ENCODE data around the gene TBC1D19. TPM values are rescaled to one million over a fixed set of nuclear protein-coding genes. Genes with fewer than 3 reads are reported as not detected.

The TBC1D19 gene
- total RNA-seq, 4 donors from 2014 or later = 6.5 to 7.0 (median 6.8) TPM

DNA sequence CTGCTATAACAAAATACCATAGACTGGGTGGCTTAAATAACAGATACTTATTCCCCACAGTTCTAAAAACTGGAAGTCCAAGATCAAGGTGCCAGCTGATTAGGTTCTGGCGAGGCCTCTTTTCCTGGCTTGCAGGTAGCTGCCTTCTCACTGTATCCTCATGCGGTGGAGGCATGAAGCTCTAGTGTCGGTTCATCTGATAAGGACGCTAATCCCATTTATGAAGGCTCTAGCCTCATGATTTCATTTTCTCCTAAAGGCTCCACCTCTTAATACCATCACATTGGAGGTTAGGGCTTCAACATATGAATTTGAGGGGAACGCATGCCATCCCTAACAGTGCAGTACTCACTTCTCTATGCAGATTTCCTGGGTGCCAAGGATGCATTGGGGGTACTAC, 218.9 kb downstream of the TBC1D19 start:
- DNase-seq (no peak), ATAC-seq (no peak)
- Histone ChIP-seq H3K27me3 (no peaks in the 10 kb centered on the region), H3K9me3 (no peaks in the 10 kb centered on the region), H3K36me3 (no peaks in the 10 kb centered on the region), H3K27ac (no peak overlapping the region), H3K4me1 (peaks cover 0 to 10% of the 10 kb centered on the region in 2 donors), H3K4me3 (no peak overlapping the region)
- TF ChIP-seq, protein P1, sequence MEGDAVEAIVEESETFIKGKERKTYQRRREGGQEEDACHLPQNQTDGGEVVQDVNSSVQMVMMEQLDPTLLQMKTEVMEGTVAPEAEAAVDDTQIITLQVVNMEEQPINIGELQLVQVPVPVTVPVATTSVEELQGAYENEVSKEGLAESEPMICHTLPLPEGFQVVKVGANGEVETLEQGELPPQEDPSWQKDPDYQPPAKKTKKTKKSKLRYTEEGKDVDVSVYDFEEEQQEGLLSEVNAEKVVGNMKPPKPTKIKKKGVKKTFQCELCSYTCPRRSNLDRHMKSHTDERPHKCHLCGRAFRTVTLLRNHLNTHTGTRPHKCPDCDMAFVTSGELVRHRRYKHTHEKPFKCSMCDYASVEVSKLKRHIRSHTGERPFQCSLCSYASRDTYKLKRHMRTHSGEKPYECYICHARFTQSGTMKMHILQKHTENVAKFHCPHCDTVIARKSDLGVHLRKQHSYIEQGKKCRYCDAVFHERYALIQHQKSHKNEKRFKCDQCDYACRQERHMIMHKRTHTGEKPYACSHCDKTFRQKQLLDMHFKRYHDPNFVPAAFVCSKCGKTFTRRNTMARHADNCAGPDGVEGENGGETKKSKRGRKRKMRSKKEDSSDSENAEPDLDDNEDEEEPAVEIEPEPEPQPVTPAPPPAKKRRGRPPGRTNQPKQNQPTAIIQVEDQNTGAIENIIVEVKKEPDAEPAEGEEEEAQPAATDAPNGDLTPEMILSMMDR (IDR thresholded peaks at IDR 0.05 in 4 of 5, conservative IDR thresholded peaks at IDR 0.05 in 1 of 5) = no peak
- no peak for TF ChIP-seq POLR2A (IDR thresholded peaks at IDR 0.05)
- intact Hi-C loops (cut with DNase I; ENCODE audit: low total_unique reads) (no loop called here), in situ Hi-C loops (cut with MboI; ENCODE audit: low sequenced_read_pairs in 4 of 4) (no loop called here)

DNA sequence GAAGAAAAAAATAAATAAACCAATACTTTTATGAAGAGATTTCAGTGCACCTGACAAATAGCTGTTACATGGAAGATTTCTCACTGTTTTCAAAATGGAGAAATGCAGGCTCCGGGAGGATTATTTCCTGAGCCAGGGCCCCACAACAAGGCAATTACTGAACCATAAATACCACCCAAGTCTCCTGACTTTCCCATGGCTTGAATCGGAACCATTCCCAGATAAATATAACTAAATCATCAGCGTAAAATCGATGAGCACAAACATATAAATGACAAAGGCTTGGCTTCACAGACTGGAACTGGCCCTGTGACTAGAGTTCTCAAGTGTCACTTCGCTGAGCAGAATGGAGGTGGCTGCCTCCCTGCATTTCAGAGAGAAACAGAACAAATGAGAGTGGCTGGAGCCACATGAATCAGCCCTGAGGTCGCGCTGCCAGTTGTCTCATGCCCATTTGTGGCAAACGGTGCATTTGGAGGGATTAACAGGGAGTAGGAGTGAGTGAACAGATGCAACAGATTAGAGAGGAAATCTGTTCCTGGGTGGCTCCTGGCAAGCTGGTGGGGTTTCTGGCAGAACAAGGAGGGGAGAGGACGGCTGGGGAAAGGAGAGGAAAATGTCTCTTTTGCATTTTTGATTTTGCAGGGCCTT, 219.5 kb downstream of the TBC1D19 start:
- peak overlapping the region in 2 of 4 donors; percentile 10 to 27 for H3K4me3 ChIP-seq
- peaks cover 0 to 10% of the 10 kb centered on the region in 2 donors for H3K4me1 ChIP-seq
- in situ Hi-C loops (cut with MboI; ENCODE audit: low sequenced_read_pairs in 4 of 4) (no loop called here), intact Hi-C loops (cut with DNase I; ENCODE audit: low total_unique reads) (no loop called here)
- TF ChIP-seq, protein P1 (IDR thresholded peaks at IDR 0.05 in 4 of 5, conservative IDR thresholded peaks at IDR 0.05 in 1 of 5) = no peak
- no peak for TF ChIP-seq POLR2A (IDR thresholded peaks at IDR 0.05)
- no peaks in the 10 kb centered on the region for H3K27me3 ChIP-seq
- H3K36me3 ChIP-seq = no peaks in the 10 kb centered on the region
- no peak for DNase-seq
- no peak overlapping the region for H3K27ac ChIP-seq
- ATAC-seq = peak in 1 of 2 donors; percentile 39
- H3K9me3 ChIP-seq = no peaks in the 10 kb centered on the region

DNA sequence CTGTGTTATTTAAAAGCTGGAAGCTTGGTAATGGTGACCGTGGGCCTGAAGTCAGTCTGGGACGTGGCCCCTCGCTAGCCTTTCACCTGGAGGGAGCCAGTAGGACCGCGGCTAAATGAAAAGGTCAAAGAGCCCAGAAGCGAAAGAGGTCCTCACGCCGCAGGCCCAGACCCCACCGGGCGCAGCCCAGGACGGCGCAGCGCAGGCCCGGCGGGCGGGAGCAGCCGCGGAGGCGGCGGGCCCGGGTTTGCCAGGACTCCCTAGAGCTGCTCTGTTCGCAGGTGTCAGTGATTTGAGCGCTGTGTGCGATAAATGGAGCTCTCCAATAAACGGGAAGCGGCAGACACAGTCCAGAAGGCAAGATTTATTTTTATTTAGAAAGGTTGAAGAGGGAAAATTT, 220.6 kb downstream of the TBC1D19 start:
- DNase-seq (no peak), ATAC-seq (no peak)
- intact Hi-C loops (cut with DNase I; ENCODE audit: low total_unique reads) = no loop called here
- Histone ChIP-seq H3K4me1 (peaks cover 0 to 10% of the 10 kb centered on the region in 2 donors), H3K36me3 (no peaks in the 10 kb centered on the region), H3K27ac (no peak overlapping the region), H3K4me3 (no peak overlapping the region), H3K27me3 (no peaks in the 10 kb centered on the region), H3K9me3 (no peaks in the 10 kb centered on the region)
- in situ Hi-C loops (cut with MboI; ENCODE audit: low sequenced_read_pairs in 4 of 4) = no loop called here
- TF ChIP-seq, protein P1 (IDR thresholded peaks at IDR 0.05 in 4 of 5, conservative IDR thresholded peaks at IDR 0.05 in 1 of 5) = no peak
- no peak for TF ChIP-seq POLR2A (IDR thresholded peaks at IDR 0.05)

DNA sequence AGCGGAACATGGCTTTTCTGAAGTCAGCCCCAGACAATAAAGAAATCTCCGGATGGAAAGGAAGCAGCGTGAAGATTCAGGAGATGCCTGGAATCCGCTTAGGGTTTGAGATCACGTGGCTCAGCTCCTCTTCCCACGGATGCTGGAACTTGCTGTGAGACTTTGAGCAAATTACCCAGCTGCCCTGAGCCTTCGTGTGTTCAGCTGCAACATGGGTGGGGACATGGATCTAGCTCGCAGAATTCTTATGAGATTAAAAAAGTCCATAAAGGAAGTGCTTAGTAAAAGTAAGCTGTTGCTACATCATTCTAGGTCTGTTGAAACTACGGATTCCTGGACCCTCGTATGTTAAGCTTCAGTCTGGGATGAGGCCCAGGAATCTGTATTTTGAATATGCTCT, 221.0 kb downstream of the TBC1D19 start:
- ATAC-seq = no peak
- intact Hi-C loops (cut with DNase I; ENCODE audit: low total_unique reads) (no loop called here), in situ Hi-C loops (cut with MboI; ENCODE audit: low sequenced_read_pairs in 4 of 4) (no loop called here)

More for the DNA sequence above, 221.0 kb downstream of the TBC1D19 start:
- TF ChIP-seq, protein P1 (IDR thresholded peaks at IDR 0.05 in 4 of 5, conservative IDR thresholded peaks at IDR 0.05 in 1 of 5) = no peak
- no peak for TF ChIP-seq POLR2A (IDR thresholded peaks at IDR 0.05)
- Histone ChIP-seq H3K9me3 (no peaks in the 10 kb centered on the region), H3K27me3 (no peaks in the 10 kb centered on the region), H3K4me3 (no peak overlapping the region), H3K27ac (no peak overlapping the region), H3K4me1 (peaks cover 0 to 10% of the 10 kb centered on the region in 2 donors), H3K36me3 (no peaks in the 10 kb centered on the region)
- DNase-seq = no peak

Other genes with a start within 250 kb of the TBC1D19 start
- not detected for gene CCKAR, start 93.6 kb upstream of the TBC1D19 start, total RNA-seq